GM18951 (cell line): Measurements from ENCODE around the gene GRIK2.

ENCODE experiments used
- POLR2A ChIP-seq: IDR thresholded peaks from 4 replicates; pipeline ENCODE4 v1.6.1; 2011; ENCODE audit warnings: mild to moderate bottlenecking; ENCODE audit not compliant: insufficient read length, insufficient read depth; ENCODE audit errors: extremely low read depth
- in situ Hi-C: fragments of 300-500 bp; cut with MboI; formaldehyde crosslinking; loops from one replicate; pipeline ENCODE4 v1.12.0; 2022; ENCODE audit warnings: low sequenced_read_pairs, mixed read lengths, inconsistent platforms; ENCODE audit not compliant: unreplicated experiment

GRIK2 gene

GRCh38 chr6:101824551-101825345 lies 431.2 kb downstream of the GRIK2 start:
- no peak for TF ChIP-seq POLR2A
- in situ Hi-C loops: no loop called here

- in situ Hi-C loops: no loop called here
- no peak for TF ChIP-seq POLR2A
These were observed 432.8 kb downstream of the GRIK2 start for GRCh38 chr6:101826269-101826668.

GRCh38 chr6:101826678-101827077 lies 433.2 kb downstream of the GRIK2 start:
- in situ Hi-C loops: no loop called here
- no peak for TF ChIP-seq POLR2A

- no peak for TF ChIP-seq POLR2A
- in situ Hi-C loops: no loop called here
These were observed 437.1 kb downstream of the GRIK2 start for GRCh38 chr6:101830501-101831031.

- no peak for TF ChIP-seq POLR2A
- in situ Hi-C loops: no loop called here
These were observed 438.9 kb downstream of the GRIK2 start for GRCh38 chr6:101832371-101832770.

GRCh38 chr6:101840100-101840499 lies 446.6 kb downstream of the GRIK2 start:
- in situ Hi-C loops: no loop called here
- TF ChIP-seq POLR2A: no peak

- TF ChIP-seq POLR2A: no peak
- in situ Hi-C loops: no loop called here
These were observed 451.7 kb downstream of the GRIK2 start for GRCh38 chr6:101845172-101845571.

- no peak for TF ChIP-seq POLR2A
- in situ Hi-C loops: no loop called here
These were observed 452.1 kb downstream of the GRIK2 start for GRCh38 chr6:101845621-101846020.

- in situ Hi-C loops: no loop called here
- TF ChIP-seq POLR2A: no peak
These were observed 454.2 kb downstream of the GRIK2 start for GRCh38 chr6:101847690-101848089.

- TF ChIP-seq POLR2A: no peak
- in situ Hi-C loops: no loop called here
These were observed 458.4 kb downstream of the GRIK2 start for GRCh38 chr6:101851911-101852310.

- in situ Hi-C loops: no loop called here
- TF ChIP-seq POLR2A: no peak
These were observed 459.9 kb downstream of the GRIK2 start for GRCh38 chr6:101853231-101854085.

GRCh38 chr6:101876431-101876830 lies 482.9 kb downstream of the GRIK2 start:
- no peak for TF ChIP-seq POLR2A
- in situ Hi-C loops: no loop called here

GRCh38 chr6:101878554-101879276 lies 485.2 kb downstream of the GRIK2 start:
- in situ Hi-C loops: no loop called here
- no peak for TF ChIP-seq POLR2A

GRCh38 chr6:101879782-101880181 lies 486.3 kb downstream of the GRIK2 start:
- in situ Hi-C loops: no loop called here

More at GRCh38 chr6:101879782-101880181, 486.3 kb downstream of the GRIK2 start:
- no peak for TF ChIP-seq POLR2A
